ACC112 (cell line): ENCODE measurements around the gene TP53RK.

Source experiments
- H2AFZ ChIP-seq: fragments of 200-600 bp; sonication (generic); one replicate; pipeline ENCODE4 v1.6.0; 2017; ENCODE audit warnings: antibody characterized with exemption, low read length; ENCODE audit not compliant: unreplicated experiment
- H3K27ac ChIP-seq: fragments of 200-600 bp; sonication (generic); 2 replicates; pipeline ENCODE4 v1.5.1; 2014; ENCODE audit warnings: low read depth, mild to moderate bottlenecking, antibody characterized with exemption, low read length, moderate library complexity
- H3K27me3 ChIP-seq: fragments of 200-600 bp; sonication (generic); 2 replicates; pipeline ENCODE4 v1.6.1; 2014; ENCODE audit warnings: mild to moderate bottlenecking, antibody characterized with exemption, low read length, moderate library complexity, mixed read lengths; ENCODE audit not compliant: insufficient read depth
- H3K36me3 ChIP-seq: fragments of 200-600 bp; sonication (generic); 2 replicates; pipeline ENCODE4 v1.6.1; 2016; ENCODE audit warnings: mild to moderate bottlenecking, antibody characterized with exemption, low read length, moderate library complexity, mixed read lengths; ENCODE audit not compliant: insufficient read depth
- H3K4me1 ChIP-seq: fragments of 200-600 bp; sonication (generic); one replicate; pipeline ENCODE4 v1.6.1; 2016; ENCODE audit warnings: low read length, mixed read lengths; ENCODE audit not compliant: insufficient read depth, unreplicated experiment, control insufficient read depth
- H3K4me3 ChIP-seq: fragments of 200-600 bp; sonication (generic); 2 replicates; pipeline ENCODE4 v1.5.1; 2014; ENCODE audit warnings: mild to moderate bottlenecking, low read depth, low read length
- H3K79me2 ChIP-seq: fragments of 200-600 bp; sonication (generic); one replicate; pipeline ENCODE4 v1.6.0; 2016; ENCODE audit warnings: low read length; ENCODE audit not compliant: control insufficient read depth, unreplicated experiment, insufficient read depth

The TP53RK gene

DNA sequence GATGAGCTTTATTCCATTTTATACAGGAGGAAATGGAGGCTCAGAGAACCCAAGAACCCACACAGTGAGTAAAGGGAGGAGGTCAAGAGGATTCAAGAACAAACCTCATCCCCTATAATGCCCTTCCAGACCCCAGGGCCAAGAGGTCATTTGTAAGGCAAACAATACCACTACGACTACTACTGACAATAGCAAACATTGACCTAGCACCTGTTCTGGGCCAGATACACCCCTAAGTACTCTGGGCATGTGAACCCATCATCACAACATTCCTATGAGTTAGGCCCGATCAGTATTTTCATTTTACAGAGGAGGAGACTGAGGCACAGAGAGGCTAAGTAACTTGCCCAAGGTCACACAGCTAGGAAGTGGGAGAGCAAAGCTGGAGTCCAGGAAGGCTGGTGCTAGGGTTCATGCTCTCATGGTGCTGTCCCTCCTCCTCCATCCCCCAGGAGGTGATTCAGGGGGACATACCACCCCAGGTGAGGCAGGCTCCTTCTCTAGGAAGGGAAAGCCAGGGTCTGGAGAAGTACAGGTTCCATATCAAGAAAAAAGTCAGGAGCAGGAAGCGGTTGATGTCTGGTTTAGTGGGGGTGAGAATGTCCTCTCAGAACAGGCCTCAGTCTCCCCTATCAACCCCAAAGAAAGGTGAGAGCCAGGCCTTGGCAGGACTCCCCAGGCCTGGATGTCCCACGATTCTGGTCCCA is 51.7 kb downstream of the TP53RK start:
- Histone ChIP-seq H3K27ac (no peak overlapping the region), H3K4me1 (no peaks in the 10 kb centered on the region), H3K27me3 (0 out of 2 replicates have a peak, but pooled peaks cover 5% of the 10 kb centered on the region), H3K36me3 (no peaks in the 10 kb centered on the region), H3K4me3 (no peak overlapping the region), H3K79me2 (no peaks in the 10 kb centered on the region), H2AFZ (no peak overlapping the region)

DNA sequence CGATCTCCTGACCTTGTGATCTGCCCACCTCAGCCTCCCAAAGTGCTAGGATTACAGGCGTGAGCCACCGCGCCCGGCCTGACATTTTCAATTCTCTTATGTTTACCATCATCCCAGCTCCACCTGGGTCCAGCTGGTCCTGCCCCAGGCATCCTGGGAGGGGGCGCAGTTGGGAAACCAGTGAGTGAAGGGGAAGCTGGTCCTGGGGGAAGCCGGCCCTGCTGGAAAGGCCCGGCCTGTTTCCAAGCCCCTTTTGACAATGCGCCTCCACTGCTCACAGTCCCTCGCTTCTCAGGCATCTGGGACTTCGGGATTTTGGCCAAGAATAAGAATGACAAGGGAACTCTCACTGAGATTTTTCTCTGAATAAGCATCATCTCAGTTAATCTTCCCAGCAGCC is 52.2 kb downstream of the TP53RK start:
- no peak overlapping the region for H3K27ac ChIP-seq
- H3K4me1 ChIP-seq = no peaks in the 10 kb centered on the region
- no peaks in the 10 kb centered on the region for H3K36me3 ChIP-seq
- H3K4me3 ChIP-seq = no peak overlapping the region
- H3K27me3 ChIP-seq = 0 out of 2 replicates have a peak, but pooled peaks cover 5% of the 10 kb centered on the region
- H3K79me2 ChIP-seq = no peaks in the 10 kb centered on the region
- no peak overlapping the region for H2AFZ ChIP-seq

DNA sequence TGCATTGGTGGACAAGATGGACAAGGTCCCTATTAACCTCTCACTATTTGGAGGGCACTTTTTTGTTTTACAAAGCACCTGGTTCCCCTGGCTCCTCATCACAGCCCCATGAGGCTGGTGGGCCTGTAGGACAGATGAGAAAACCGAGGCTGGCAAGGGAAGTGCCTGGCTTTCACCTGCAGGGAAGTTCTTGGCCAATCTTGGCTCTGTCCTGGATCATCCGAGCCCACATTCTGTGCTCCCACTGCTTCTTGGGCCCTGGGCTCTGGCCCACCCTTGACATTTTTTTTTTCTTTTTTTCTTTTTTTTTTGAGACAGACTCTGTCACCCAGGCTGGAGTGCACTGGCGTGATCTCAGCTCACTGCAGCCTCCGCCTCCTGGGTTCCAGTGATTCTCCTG is 52.7 kb downstream of the TP53RK start:
- H3K36me3 ChIP-seq = no peaks in the 10 kb centered on the region
- H3K4me3 ChIP-seq = no peak overlapping the region
- H2AFZ ChIP-seq = no peak overlapping the region

DNA sequence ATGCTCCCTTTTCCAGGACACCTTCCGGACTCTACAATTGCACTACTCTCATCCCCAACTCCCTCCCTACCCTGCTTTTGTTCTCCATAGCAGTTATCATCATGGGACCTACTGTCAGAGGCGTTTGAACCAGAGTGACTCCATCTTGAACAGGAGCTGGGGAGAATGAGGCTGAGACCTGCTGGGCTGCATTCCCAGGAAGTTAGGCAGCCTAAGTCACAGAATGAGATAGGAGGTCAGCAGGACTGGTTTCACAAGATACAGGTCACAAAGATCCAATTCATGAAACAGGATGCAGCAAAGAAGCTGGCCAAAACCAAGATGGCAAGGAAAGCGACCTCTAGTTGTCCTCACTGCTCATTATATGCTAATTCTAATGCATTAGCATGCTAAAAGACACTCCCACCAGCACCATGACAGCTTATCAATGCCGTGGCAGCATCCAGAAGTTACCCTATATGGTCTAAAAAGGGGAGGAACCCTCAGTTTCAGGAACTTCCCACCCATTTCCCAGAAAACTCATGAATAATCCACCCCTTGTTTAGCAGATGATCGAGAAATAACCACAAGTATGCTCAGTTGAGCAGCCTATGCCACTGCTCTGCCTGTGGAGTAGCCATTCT is 53.6 kb downstream of the TP53RK start:
- H3K36me3 ChIP-seq = no peaks in the 10 kb centered on the region
- H3K4me1 ChIP-seq = no peaks in the 10 kb centered on the region
- no peak overlapping the region for H3K4me3 ChIP-seq
- H2AFZ ChIP-seq = no peak overlapping the region
- no peaks in the 10 kb centered on the region for H3K79me2 ChIP-seq
- 0 out of 2 replicates have a peak, but pooled peaks cover 5% of the 10 kb centered on the region for H3K27me3 ChIP-seq
- no peak overlapping the region for H3K27ac ChIP-seq

More for the DNA sequence above, 52.7 kb downstream of the TP53RK start:
- no peak overlapping the region for H3K27ac ChIP-seq
- H3K4me1 ChIP-seq = no peaks in the 10 kb centered on the region
- no peaks in the 10 kb centered on the region for H3K79me2 ChIP-seq
- 0 out of 2 replicates have a peak, but pooled peaks cover 5% of the 10 kb centered on the region for H3K27me3 ChIP-seq

DNA sequence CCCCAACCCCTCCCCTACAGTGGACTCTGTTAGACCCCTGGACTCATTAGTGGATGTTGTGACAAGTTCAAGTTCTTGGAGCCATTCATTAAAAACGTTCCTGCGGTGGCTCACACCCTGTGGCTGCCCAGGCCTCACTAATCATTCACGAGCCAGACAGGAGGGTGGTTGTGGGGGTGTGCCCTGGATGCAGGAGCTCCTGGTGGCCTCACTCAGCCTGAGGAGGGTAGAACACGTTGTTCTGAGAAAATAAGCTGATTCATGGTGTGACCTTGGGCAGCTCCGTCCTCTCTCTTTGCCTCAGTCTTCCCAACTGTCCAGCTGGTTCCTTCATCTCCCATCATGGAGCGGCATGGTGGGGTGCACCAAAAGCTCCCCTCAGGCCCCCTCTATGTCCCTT is 54.7 kb downstream of the TP53RK start:
- Histone ChIP-seq H2AFZ (no peak overlapping the region), H3K27ac (no peak overlapping the region), H3K4me1 (no peaks in the 10 kb centered on the region), H3K4me3 (no peak overlapping the region), H3K36me3 (no peaks in the 10 kb centered on the region), H3K79me2 (no peaks in the 10 kb centered on the region), H3K27me3 (0 out of 2 replicates have a peak, but pooled peaks cover 5% of the 10 kb centered on the region)
